Measurements from ENCODE around the gene AUTS2. TPM values are rescaled to one million over a fixed set of nuclear protein-coding genes. Genes with fewer than 3 reads are reported as not detected.

AUTS2 gene
- total RNA-seq, 1 donor from 2014 or later = 0.79 TPM

DNA sequence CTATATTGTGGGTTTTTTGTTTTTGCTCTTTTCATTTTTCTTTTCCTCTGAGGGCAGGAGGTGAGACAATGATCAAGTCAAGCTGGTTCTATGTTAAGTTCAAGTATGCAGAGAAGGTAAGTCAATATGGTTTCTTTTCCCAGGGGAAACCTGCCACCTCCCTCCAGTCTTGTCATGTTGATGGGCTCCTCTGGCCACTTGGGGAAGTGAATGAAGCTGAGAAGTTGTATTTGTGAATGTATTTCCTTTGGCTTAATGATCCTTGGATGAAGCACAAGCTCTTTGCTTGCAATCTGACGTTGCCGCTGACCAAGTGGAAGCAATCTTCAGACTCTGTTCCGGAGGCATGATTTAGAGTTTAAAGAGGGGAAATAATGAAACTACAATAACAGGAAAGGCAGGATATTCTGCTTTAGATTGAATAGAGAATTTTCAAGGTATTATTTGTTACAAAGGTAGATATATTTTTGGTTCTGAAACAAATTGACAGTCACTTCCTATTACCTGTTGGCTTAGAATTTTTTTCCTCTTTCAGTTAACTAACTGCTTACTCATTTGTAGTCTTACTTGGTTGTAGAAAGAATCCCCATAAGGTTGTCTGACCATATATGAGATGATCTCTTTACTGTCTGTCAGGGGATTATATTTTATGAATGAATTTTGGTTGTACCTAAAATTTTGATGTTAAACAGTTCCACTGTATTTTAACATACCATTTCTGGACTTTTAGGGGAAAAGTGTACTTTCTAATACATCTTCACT lies 369.6 kb downstream of the AUTS2 start:
- no peak for DNase-seq (ENCODE audit: low read depth in 2 of 2)

DNA sequence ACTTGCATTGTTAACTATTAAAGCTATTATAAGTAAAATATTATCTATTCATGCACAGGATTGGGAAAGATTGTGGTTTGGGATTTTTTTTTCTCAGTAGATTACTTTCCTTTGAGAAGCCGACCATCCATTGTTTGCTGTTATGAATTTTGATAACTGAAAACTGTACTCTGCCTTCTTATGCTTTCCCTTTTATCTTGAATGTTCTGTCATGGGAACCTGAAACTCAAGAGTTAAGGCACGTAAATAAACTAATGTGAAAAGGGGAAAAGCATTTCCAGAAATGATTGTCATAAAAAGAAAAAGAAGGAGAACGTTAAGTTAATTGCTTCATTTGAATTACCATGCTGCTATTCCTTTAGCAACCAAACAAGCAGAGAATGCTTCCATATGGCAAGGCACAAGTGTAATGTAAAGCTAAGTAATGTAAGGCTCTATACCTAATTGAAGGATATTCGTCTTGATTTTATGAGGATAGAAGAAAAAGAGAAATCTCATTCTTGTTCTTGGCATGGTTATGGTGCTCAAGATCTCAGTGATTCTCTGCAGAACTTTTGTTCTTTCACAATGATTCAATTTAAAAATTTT lies 370.8 kb downstream of the AUTS2 start:
- no peak for DNase-seq (ENCODE audit: low read depth in 2 of 2)

DNA sequence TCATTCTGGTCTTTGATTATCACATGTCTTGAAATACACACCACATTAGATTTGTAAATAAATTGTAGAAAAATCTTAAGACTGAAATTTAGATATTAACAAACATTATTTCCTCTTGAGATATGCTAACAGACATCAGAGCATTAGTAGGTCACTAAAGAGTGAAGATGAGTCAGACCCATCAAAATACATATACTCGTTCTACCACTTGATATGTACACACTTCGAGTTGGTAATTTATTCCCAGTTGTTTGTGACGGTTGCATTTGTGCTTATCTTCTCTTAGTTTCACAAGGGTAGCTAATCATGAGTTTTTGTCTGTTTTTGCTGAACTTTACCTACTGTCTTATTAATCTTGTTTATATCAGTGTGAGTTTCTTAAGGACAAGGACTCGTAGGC lies 383.4 kb downstream of the AUTS2 start:
- DNase-seq (ENCODE audit: low read depth in 2 of 2) = no peak

DNA sequence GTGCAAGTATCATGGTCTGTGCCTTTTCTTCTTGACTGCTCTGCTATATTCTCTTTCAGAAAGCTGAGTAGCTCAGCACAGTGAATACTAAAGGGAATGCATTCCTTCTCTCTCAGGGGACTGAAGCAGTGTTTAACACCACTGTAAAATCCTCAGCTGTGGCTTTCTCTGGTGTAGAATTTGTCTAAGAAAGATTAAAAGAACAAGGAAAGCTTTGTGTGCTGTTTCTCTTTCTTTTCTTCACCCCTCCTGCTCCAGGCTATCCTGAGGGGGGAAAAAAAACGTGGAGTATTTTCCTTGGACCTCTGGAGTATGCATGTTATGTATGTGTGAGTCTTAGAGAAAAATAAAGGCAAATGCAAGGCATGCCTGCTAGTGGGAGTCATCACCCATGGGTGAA lies 383.9 kb downstream of the AUTS2 start:
- DNase-seq (ENCODE audit: low read depth in 2 of 2) = no peak

DNA sequence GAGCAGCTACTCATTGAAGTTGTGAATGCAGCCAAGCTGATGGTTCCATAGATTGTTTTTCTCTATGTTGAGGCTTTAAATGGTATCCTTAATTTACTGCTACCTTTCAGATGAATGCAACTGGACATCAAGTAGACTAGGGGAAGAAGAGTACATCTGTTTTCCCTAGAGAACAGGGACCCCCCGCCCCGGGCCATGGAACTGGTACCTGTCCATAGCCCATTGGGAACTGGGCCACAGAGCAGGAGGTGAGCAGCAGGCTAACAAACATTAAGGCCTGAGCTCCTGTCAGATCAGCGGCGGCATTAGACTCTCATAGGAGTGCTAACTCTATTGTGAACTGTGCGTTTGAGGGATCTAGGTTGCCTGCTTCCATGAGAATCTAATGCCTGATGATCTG lies 391.3 kb downstream of the AUTS2 start:
- no peak for DNase-seq (ENCODE audit: low read depth in 2 of 2)

DNA sequence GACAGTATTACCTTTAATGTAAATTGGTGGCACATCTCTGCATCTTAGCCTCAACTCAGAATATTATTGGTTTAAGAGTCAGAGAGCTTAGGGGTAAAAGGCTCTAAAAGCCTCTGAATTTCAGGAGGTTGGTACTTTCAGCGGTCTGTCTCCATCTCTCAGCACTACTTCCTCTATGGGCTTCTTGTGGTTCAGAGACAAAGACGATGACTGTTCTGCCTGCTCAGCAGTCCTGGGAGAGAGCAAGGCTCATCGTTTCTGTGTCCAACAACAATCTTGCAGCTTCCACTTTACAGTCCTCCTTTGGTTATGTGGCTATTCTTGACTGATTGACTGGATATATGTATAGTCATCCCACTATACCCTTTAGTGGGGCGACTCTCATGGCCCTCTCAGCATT lies 394.7 kb downstream of the AUTS2 start:
- no peak for DNase-seq (ENCODE audit: low read depth in 2 of 2)

DNA sequence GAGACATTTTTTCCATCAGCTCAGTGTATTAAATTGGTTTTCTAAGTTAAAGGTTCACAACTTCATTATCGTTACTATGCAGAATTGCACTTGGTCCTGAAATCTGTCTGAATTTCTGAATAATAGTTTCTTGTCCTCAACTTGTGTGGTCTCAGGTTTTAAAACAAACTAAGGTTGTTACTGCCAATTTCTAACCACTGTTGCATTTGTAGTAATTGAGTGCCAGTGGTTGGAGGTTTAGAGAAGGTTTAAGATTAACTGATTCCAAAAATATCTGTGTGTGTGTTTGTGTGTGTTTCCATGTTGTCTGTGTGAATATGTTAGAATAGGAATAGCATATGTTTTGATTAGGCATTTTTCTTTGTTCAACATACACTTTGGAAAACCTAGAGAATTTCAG lies 395.9 kb downstream of the AUTS2 start:
- no peak for DNase-seq (ENCODE audit: low read depth in 2 of 2)

DNA sequence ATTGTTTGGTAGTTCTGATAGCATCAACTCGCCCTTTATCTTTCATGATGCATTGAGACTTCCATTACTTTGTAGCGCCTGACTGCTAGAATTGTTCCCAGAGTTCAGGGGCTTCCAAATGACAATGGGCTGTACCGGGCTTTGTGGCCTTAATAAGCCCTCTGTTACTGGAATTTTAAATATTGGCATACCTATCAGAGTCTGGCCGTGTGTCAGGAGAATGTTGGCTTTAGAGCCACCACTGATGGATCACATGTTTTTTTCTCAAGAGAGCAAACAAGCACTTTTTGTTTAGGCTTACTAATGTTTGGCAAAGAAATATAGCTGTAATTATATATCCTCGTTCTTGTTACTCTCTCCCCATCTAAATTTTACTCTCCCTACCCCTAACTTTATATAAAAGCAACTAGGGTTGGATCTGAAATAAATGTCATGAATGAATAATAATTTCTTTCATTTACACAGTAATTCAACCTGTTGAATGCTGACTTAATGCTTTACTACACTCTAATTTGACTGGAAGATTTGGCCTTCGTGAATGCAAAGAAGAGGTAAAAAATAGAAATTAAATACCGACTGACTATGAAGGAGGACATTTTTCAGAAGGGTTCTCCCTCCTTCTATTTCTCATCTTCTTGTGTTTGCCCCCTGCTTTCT lies 396.7 kb downstream of the AUTS2 start:
- no peak for DNase-seq (ENCODE audit: low read depth in 2 of 2)

DNA sequence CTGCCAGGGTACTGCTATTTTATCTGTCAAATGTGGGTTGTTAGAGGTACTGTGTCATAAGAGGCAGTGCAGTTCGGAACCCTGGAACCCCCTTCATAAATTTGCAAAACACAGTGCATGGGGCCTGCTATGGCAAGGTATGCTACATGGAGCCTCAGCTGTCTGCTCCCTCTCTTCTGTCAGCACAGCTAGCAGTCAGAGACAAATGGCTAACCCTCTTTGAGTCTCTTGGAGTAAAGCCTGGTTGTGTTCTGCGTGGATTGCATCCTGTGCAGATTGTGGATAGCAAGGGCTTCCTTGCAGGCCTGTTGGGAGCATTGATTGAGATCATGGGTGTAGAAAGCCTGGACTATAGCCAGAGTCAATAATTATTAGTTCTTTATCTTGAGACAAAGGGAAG lies 397.8 kb downstream of the AUTS2 start:
- DNase-seq (ENCODE audit: low read depth in 2 of 2) = no peak

DNA sequence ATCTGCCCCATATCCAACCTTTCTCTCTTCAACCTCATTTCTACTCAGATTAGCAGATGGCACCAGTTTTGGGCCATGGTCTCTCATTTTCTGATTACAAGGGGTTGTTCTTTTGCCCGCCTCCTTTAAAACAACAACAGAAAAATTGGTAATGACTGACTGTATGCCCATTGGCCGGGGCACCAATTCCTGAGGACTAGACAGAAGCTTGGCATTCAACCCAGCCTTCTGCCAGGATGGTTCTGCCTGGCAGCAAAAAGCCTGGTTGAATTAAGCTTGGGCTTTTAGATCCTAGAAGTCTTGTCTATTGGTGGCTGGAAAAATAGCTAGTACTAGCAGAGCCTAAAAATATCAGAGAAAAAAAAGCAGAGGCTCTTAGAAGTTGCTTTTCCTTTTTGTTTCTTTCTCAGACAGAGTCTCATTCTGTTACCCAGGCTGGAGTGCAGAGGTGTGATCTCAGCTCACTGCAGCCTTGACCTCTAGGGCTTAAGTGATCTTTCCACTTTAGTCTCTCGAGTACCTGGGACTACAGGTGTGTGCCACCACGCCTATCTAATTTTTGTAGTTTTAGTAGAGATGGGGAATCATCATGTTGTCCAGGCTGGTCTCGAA lies 402.6 kb downstream of the AUTS2 start:
- no peak for DNase-seq (ENCODE audit: low read depth in 2 of 2)

DNA sequence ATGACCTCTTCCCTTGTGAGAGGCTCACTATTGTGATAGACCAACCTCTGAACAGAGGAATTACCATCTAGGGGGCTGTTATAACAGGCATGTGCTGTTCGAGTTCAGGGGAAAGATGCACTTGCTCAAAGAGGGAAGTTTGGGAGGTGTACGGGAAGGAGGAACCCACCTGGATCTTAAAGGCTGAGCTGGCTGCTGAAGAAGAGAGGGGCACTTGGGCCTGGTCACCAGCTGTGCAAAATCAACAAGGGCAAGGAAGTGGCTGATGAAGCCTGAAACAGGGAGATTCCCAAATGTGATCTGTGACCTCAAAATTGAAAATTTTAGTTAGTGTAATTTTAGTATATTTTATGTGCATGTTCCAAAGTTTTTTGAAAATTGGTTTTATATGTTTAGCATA lies 407.2 kb downstream of the AUTS2 start:
- no peak for DNase-seq (ENCODE audit: low read depth in 2 of 2)

DNA sequence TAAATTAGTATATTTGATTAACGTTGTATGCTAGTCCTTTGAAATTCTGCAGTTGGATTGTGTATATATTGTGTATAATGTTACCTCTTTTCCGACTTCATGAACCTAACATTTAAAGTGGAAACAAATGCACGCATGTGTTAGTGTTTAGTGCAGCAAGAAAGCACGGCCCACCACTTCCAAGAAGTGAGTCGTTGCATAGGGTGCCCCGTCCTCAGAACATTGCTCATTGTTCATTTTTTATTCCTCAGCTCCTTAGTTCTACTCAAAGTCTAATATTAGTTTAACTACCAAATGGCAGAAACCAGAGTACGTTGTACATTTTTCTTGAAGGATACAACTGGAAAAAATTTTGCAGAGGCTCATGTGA lies 407.6 kb downstream of the AUTS2 start:
- no peak for DNase-seq (ENCODE audit: low read depth in 2 of 2)

DNA sequence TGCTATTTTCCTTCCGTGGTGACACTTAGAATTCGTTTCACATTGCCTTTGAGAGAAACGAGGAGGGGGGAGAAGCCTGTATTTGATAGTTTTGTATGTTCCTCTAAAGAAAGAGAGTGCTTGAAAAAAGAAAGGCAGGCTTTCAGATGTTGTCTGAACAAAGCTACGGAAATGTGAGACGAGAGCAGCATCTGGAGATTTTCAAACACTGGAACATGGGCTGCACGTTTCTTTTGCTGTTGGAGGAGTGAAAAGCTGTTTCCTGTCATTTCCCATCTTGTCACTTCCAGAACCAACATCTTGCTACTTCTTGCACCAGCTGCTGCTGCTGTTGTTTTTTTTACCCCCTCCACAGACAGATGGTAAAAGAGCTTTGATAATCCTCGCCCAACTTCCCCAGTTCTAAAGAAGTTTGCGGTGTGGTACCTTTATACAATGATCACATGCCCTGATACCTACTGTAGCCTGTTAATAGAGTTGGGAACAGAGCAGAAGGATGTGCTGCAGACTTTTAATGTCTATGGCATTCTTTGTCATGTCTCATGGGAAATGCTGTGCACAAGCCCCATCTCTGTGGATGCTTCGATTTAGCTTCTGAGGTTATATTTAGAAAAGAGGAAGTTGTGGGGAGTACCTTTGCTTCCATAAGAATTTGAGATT lies 408.1 kb downstream of the AUTS2 start:
- no peak for DNase-seq (ENCODE audit: low read depth in 2 of 2)

DNA sequence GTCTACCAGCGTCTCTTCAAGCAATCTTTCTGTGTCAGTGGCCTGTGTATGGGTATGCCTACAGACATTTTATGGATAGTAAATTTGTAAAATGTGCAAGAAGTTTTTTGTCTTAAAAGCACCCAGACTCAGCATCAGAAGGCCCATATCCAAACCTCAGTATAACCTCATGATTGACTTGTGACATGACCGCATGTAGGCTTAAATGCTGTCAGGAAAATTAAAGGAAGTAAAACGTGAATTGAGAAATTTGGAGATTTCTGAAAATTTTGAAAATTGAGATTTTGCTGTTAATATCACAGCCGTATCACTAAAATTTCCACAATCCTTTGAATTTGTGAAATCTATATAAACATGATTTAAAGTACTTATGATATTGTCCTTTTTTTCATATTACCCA lies 410.2 kb downstream of the AUTS2 start:
- DNase-seq (ENCODE audit: low read depth in 2 of 2) = no peak

DNA sequence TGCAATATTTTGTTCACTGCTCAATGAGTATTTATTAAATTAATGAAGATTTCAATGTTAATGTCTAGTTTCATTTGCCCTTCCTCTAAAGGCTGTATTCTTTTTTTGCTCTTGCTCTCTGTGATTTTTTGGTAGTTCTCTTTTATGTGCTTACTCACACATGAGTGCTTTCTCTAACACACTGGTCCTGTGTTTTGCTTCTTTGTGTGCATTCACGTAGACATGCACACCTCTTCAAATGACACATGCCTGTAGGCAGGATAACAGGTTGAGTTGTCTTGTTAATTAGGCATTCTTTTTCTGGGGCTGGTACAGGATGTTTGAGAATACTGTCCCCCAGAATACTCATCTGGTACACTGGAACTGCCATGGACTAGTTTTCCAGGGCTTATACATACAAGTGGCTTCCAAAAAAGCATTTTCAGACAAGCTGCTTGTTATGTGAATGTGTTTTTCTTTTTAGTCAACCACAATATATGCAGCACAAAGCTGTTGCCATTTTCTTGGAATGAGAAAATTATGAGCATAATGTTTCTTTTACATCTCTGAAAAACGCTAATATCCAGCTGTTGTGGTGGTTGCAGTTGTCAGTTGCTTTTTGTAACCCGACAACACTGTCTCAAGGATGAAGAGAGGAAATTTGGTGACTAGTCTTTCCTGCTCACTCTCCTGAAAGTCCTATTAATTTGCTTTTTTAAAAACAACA lies 416.4 kb downstream of the AUTS2 start:
- DNase-seq (ENCODE audit: low read depth in 2 of 2) = no peak

DNA sequence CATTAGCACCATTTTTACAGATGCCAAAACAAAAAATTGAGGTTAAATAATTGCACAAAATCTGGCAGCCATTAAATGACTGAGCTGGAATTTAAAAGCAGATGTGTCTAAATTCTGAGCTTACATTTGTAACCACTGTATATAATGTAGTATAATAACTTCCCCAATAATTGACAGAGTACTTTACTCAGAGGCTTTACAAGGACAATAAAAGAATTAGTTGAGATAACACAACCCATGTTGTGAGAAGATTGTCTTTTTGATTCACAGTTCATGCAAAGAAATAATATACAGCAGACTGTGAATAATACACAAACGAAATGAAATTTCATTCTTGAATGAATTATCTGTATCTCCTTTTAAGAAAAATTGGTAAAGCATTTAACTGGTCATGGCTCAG lies 417.1 kb downstream of the AUTS2 start:
- DNase-seq (ENCODE audit: low read depth in 2 of 2) = no peak

DNA sequence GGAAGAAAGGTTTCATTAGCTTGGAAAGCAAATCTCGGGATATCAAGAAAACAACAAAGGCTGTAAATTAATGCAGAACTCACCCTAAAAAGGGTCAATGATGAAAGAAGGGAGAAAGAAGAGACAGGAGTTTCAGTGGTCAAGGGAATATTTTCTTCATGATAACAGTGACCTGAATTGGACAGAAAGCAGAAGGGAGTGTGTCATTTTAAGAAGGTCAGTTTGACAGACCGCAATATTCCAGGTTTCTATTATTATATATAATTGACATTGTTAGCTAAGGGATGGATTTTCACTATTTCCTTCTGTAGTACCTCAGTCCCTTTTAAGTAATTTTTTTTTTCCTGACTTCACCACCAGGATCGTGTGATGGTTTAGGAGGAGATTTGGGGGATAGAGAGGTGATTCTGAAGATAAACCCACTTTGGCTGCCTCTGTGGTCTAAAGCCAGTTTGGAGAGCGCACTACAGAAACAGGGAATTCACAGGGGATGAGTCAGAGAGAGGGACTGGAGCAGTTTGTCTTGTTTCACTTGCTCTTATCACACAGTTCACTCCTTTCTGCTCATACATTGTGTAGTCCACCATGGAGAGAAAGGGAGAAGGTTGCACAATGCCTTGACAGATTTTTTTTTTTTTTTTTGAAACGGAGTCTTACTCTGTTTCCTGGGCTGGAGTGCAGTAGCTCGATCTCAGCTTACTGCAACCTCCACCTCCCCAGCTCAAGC lies 417.9 kb downstream of the AUTS2 start:
- no peak for DNase-seq (ENCODE audit: low read depth in 2 of 2)

DNA sequence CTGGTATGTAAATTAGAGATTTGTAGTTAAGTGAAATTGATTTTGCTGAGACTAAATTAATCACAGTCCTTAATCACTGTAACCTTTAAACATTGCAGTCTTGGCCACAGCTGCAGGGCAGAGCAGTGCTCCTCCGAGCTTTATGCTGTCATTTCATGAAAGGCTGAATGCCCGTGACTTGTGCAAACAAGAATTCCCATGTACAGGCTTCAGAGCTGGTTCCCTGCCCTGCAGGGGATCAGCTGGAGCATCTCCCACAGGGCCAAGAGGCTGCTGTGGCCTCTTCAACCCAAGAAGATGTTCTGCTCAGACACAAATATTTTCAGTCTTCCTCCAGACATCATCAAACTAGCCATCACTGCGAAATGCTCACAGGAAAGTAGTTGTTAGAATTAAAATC lies 419.1 kb downstream of the AUTS2 start:
- DNase-seq (ENCODE audit: low read depth in 2 of 2) = no peak

DNA sequence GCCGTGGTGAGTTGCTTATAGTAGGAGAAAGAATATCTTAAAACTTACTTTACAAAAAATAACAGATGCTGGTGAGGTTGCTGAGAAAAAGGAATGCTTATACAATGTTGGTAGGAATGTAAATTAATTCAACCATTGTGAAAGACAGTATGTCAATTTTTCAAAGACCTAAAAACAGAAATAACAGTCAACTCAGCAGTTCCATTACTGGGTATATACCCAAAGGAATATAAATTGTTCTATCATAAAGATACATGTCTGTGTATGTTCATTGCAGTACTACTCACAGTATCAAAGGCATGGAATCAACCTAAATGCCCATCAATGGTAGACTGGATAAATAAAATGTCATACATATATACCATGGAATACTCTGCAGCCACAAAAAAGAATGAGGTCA lies 420.4 kb downstream of the AUTS2 start:
- no peak for DNase-seq (ENCODE audit: low read depth in 2 of 2)

DNA sequence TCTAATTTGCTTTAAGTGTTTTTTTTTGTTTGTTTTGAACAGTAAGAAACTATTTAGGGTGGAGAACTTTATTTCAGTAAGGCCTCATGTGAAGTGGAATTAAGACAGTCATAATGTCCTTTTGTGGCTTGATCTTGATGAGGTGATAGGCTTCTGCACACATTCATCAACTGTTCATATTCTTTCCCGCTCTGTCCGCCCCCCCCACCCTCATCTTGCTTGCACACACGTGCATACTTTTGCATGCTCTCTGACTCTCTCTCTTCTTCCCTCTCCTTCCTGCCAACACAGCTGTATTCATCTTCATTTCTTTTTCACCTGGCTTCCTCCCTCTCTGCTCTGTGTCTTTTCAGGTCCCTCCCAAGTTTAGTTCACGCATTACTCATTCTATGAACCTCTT lies 429.6 kb downstream of the AUTS2 start:
- DNase-seq (ENCODE audit: low read depth in 2 of 2) = no peak

DNA sequence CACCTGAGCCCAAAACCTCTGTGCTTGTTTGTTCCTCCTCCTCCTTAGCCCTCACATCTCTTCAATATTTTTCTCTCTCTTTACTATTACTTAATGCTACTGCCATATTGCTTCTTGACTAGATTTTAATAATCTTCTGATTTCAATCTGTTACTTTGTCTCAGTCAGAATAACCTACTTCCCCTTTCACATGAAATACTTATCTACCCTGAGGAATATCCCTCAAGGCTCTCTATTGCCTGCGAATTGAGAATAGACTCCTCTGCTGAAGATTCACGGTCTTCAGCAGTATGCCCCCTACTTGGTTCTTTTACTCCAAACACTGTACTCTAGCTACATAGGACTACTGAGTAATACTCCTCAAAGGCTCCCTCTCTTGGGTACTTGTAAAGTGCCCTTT lies 430.3 kb downstream of the AUTS2 start:
- no peak for DNase-seq (ENCODE audit: low read depth in 2 of 2)
